ENCODE data around the gene SCARB1. TPM values are rescaled to one million over a fixed set of nuclear protein-coding genes. Genes with fewer than 3 reads are reported as not detected.

Gene SCARB1
- total and polyA plus RNA-seq, 2 of the 13 experiments (the other 11 are each of a cell fraction or from before 2014, with no cell fraction given), result 63.4 to 160 TPM

GRCh38 chr12:124852329-124852831 lies 11.3 kb downstream of the SCARB1 start (continued):
- TF ChIP-seq GRHL1 (CRISPR knock-in tag; conservative IDR thresholded peaks at IDR 0.05) (no peak), MLX (CRISPR knock-in tag; IDR thresholded peaks at IDR 0.05) (peak; percentile 76; the same call in 1 of the 2 replicates), FOXK1 (CRISPR knock-in tag; IDR thresholded peaks at IDR 0.05; ENCODE audit: borderline replicate concordance, low read depth) (peak; percentile 72), ZNF546 (CRISPR knock-in tag; conservative IDR thresholded peaks at IDR 0.05) (no peak), NFIC (IDR thresholded peaks at IDR 0.05; ENCODE audit: low read length) (peak; percentile 60), ZNF781 (CRISPR knock-in tag; IDR thresholded peaks at IDR 0.05; ENCODE audit: borderline replicate concordance, not compliant biosample characterization) (peak; percentile 23), PAF1 (CRISPR knock-in tag; IDR thresholded peaks at IDR 0.05) (no peak), ARNTL (CRISPR knock-in tag; IDR thresholded peaks at IDR 0.05) (peak; percentile 72), ATF7 (IDR thresholded peaks at IDR 0.05) (no peak), ATF7 (CRISPR knock-in tag; IDR thresholded peaks at IDR 0.05) (peak; percentile 67; the same call in 1 of the 2 replicates), SETDB1 (CRISPR knock-in tag; IDR thresholded peaks at IDR 0.05; ENCODE audit: borderline replicate concordance) (no peak), ZKSCAN1 (IDR thresholded peaks at IDR 0.05; ENCODE audit: low read length) (no peak), TARDBP (CRISPR knock-in tag; IDR thresholded peaks at IDR 0.05) (peak; percentile 80), CBX5 (CRISPR knock-in tag; IDR thresholded peaks at IDR 0.05; ENCODE audit: borderline replicate concordance) (peak; percentile 52; the same call in 1 of the 2 replicates), CREB3 (CRISPR knock-in tag; IDR thresholded peaks at IDR 0.05) (no peak), SIX1 (CRISPR knock-in tag; IDR thresholded peaks at IDR 0.05; ENCODE audit: borderline replicate concordance) (peak; percentile 48; the same call in 1 of the 2 replicates), SCMH1 (CRISPR knock-in tag; IDR thresholded peaks at IDR 0.05; ENCODE audit: borderline replicate concordance) (no peak), ZNF276 (CRISPR knock-in tag; IDR thresholded peaks at IDR 0.05; ENCODE audit: low read depth) (no peak), SRY (CRISPR knock-in tag; IDR thresholded peaks at IDR 0.05) (0 out of 2 replicates have a peak, but pooled peaks have one; percentile 38), THRA (CRISPR knock-in tag; IDR thresholded peaks at IDR 0.05; ENCODE audit: borderline replicate concordance) (peak; percentile 97), ZNF569 (CRISPR knock-in tag; IDR thresholded peaks at IDR 0.05; ENCODE audit: borderline replicate concordance) (no peak), ZNF747 (CRISPR knock-in tag; IDR thresholded peaks at IDR 0.05; ENCODE audit: borderline replicate concordance) (no peak)
